ENCODE measurements around the gene MACF1. TPM values are rescaled to one million over a fixed set of nuclear protein-coding genes. Genes with fewer than 3 reads are reported as not detected.

The MACF1 gene
- total and polyA plus RNA-seq, 7 donors = 38.9 to 162 (median 71.4) TPM

DNA sequence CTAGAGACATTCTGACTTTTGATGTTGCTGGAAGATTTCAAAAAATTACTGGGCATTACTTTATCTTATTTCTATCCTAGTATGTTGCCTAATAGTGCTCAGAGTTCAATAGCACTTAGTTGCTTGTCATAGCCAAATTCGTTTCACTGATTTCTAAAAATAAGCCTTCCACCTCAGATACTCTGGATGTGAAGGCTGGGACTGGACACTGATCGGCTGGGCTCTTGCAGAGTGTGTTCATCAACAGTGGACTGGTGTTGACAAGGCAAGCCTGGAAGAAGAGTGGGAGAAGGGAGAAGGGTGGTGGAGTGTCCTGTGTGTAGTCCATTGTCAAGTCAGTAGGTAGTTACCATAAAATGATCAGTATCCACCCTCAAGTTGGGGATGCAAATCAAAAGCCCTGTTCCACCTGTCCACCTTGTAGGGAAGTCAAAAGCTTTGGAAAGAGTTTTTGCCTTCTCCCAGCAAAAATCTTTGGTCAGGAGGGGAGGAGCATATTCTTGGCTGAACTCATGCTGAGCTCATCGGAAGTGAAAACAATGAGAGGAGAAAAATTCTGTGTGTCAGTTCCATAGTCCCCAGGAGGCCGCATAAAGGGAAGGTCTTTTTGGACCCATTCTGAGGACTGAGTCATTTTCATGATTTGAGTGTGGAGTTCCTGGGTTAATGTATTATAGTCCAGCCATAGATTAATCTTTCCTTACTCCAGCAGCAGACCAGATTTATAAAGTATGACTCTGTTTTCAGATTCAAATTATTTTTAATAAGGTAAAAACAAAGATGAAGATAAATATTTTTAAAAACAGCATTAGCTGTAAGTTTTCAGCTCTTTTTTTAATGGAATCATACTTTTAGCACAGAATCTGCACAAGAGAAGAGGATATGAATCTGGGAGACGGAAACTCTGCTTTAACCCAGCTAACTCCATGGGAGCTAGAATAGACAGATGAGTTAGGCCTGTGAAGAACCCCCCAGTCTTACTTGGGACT is 187.5 kb downstream of the MACF1 start:
- peak overlapping the region; percentile 77 for H3K27ac ChIP-seq
- H3K4me1 ChIP-seq = peaks cover 50% of the 10 kb centered on the region
- DNase-seq (no peak), ATAC-seq (peak; percentile 80 to 91 (median 88))
- no peak overlapping the region for H3K4me3 ChIP-seq
- H3K27me3 ChIP-seq (ENCODE audit: insufficient read depth in 3 of 3, low read length in 2 of 3) = no peaks in the 10 kb centered on the region
- WGBS, 3 donors = 29 to 35% (median 29%) methylated on average over 5 of the region's 5 CpGs
- H3K36me3 ChIP-seq (ENCODE audit: insufficient read depth in 1 of 2, low read depth in 1 of 2) = peaks cover 9 to 36% of the 10 kb centered on the region in 2 donors
- intact Hi-C loops (cut with DNase I) = no loop called here
- TF ChIP-seq, protein P1, sequence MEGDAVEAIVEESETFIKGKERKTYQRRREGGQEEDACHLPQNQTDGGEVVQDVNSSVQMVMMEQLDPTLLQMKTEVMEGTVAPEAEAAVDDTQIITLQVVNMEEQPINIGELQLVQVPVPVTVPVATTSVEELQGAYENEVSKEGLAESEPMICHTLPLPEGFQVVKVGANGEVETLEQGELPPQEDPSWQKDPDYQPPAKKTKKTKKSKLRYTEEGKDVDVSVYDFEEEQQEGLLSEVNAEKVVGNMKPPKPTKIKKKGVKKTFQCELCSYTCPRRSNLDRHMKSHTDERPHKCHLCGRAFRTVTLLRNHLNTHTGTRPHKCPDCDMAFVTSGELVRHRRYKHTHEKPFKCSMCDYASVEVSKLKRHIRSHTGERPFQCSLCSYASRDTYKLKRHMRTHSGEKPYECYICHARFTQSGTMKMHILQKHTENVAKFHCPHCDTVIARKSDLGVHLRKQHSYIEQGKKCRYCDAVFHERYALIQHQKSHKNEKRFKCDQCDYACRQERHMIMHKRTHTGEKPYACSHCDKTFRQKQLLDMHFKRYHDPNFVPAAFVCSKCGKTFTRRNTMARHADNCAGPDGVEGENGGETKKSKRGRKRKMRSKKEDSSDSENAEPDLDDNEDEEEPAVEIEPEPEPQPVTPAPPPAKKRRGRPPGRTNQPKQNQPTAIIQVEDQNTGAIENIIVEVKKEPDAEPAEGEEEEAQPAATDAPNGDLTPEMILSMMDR (IDR thresholded peaks at IDR 0.05) = no peak
- no peaks in the 10 kb centered on the region for H3K9me3 ChIP-seq

DNA sequence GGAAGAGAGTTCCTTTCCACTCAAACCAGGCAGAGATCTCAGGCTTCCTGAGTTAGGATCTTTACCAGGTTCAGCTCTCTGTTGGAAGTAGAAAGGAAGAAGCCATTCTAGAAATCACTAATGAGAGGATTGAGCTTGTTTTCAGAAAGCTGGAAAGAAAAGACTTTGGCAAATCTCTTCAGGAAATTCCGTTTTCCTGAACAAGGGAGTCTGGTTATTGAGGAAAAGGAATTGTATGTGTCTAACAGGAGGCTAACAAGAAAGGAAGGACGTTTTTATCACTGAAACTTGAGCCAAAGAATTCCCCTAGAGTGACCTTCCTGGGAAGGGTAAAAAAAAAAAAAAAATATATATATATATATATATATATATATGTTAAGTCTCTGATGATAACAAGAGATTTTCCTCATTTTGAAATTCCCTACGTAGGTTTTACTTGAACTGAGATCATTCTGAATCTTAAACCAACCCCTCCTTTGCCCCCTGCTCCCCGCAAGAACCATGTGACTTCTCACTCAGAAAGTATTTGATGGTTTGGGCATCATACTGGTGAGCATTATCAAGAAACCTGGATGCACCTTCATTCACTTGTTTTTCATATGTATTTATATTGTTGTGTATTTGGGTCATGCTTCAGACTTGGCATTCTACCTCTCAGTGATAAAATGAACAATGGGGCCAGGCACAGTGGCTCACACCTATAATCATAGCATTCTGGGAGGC is 188.5 kb downstream of the MACF1 start:
- DNase-seq (no peak), ATAC-seq (no peak)
- no peak overlapping the region for H3K4me3 ChIP-seq
- peaks cover 55% of the 10 kb centered on the region for H3K4me1 ChIP-seq
- H3K27me3 ChIP-seq (ENCODE audit: insufficient read depth in 3 of 3, low read length in 2 of 3) = no peaks in the 10 kb centered on the region
- H3K27ac ChIP-seq = peak overlapping the region; percentile 77
- TF ChIP-seq, protein P1 (IDR thresholded peaks at IDR 0.05) = no peak
- 50 to 66% (median 55%) methylated on average over 4 of the region's 4 CpGs for WGBS, 3 donors
- intact Hi-C loops (cut with DNase I) = no loop called here
- H3K36me3 ChIP-seq (ENCODE audit: insufficient read depth in 1 of 2, low read depth in 1 of 2) = peaks cover 6 to 26% of the 10 kb centered on the region in 2 donors
- no peaks in the 10 kb centered on the region for H3K9me3 ChIP-seq

DNA sequence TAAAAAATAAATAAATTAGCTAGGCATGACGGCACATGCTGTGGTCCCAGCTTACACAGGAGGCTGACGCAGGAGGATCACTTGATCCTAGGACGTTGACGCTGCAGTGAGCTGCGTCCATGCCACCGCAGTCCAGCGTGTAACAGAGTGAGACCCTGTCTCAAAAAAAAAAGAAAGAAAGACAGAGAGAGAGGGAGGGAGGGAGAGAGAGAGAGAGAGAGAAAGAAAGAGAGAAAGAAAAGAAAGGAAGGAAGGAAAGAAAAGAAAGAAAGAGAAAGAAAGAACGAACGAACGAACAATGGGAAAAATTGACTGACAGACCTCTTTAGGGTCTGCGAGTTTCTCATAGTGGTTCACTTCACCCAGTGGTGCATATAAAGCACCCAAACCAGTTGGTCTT is 189.2 kb downstream of the MACF1 start:
- WGBS, 3 donors = 91 to 93% (median 93%) methylated on average over 11 of the region's 11 CpGs
- no peak overlapping the region for H3K27ac ChIP-seq
- intact Hi-C loops (cut with DNase I) = no loop called here

GRCh38 chr1:39394059-39394458 is 189.6 kb downstream of the MACF1 start:
- no peaks in the 10 kb centered on the region for H3K27me3 ChIP-seq (ENCODE audit: insufficient read depth in 3 of 3, low read length in 2 of 3)
- H3K4me3 ChIP-seq = no peak overlapping the region
- ATAC-seq (no peak), DNase-seq (no peak)
- H3K9me3 ChIP-seq = no peaks in the 10 kb centered on the region
- peaks cover 3 to 15% of the 10 kb centered on the region in 2 donors for H3K36me3 ChIP-seq (ENCODE audit: insufficient read depth in 1 of 2, low read depth in 1 of 2)
- TF ChIP-seq, protein P1 (IDR thresholded peaks at IDR 0.05) = no peak
- peak overlapping the region; percentile 39 for H3K27ac ChIP-seq
- intact Hi-C loops (cut with DNase I) = no loop called here
- H3K4me1 ChIP-seq = peaks cover 65% of the 10 kb centered on the region
- WGBS, 3 donors = 75 to 82% (median 79%) methylated on average over 6 of the region's 6 CpGs

More for the DNA sequence above, 189.2 kb downstream of the MACF1 start:
- DNase-seq = no peak
- Histone ChIP-seq H3K4me1 (peaks cover 61% of the 10 kb centered on the region), H3K4me3 (no peak overlapping the region), H3K36me3 (ENCODE audit: insufficient read depth in 1 of 2, low read depth in 1 of 2) (peaks cover 3 to 19% of the 10 kb centered on the region in 2 donors), H3K9me3 (no peaks in the 10 kb centered on the region), H3K27me3 (ENCODE audit: insufficient read depth in 3 of 3, low read length in 2 of 3) (no peaks in the 10 kb centered on the region)
- TF ChIP-seq, protein P1 (IDR thresholded peaks at IDR 0.05) = no peak
- no peak for ATAC-seq
